HCT116 (cell line): ENCODE results near the gene TRIM9.

Experiments used
- CTCF ChIP-seq, 3 experiments: fragments of 200-600 bp in 1 of 3; sonication (generic) in 1 of 3; IDR thresholded peaks in 2 of 3; conservative IDR thresholded peaks in 1 of 3; 2 replicates each; pipeline ENCODE4 v1.5.1; 2012 to 2017; ENCODE audit warnings: low read depth in 2 of 3, low read length in 2 of 3, antibody characterized with exemption in 1 of 3, borderline replicate concordance in 1 of 3, control low read depth in 1 of 3, mild to moderate bottlenecking in 1 of 3, mixed read lengths in 1 of 3, mixed run types in 1 of 3, moderate library complexity in 1 of 3; ENCODE audit not compliant: insufficient read depth in 1 of 3
- EGR1 ChIP-seq: IDR thresholded peaks from 2 replicates; pipeline ENCODE4 v1.6.1; 2012; ENCODE audit warnings: low read depth
- EZH2phosphoT487 ChIP-seq: fragments of 200-600 bp; IDR thresholded peaks from 2 replicates; pipeline ENCODE4 v1.6.1; 2018; ENCODE audit warnings: antibody characterized with exemption, borderline replicate concordance
- JUND ChIP-seq: IDR thresholded peaks from 2 replicates; pipeline ENCODE4 v1.6.1; 2012
- MAX ChIP-seq: IDR thresholded peaks from 2 replicates; pipeline ENCODE4 v1.6.1; 2012
- POLR2A ChIP-seq: IDR thresholded peaks from 2 replicates; pipeline ENCODE4 v1.7.0; 2011; ENCODE audit warnings: borderline replicate concordance; ENCODE audit not compliant: insufficient read depth, insufficient read length; ENCODE audit errors: extremely low read depth
- REST ChIP-seq: IDR thresholded peaks from 2 replicates; pipeline ENCODE4 v1.6.1; 2012; ENCODE audit warnings: low read depth

DNA sequence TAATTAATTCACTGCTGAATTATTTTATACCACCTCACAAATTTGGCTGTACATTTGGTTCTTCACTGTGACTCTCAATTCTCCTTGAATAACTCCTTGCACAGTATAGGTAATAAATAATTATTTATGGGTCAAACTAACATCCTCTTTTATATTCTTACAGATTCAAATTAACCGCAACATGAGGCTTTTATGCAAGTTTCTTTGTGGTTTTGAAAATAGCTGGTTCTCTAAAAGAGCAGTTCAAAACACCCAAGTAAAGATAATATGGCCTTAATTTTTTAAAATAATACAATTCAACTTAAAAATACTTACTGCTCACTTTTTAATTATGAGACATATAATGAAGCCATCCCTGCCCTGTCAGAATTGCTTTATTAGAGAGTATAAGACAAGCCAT is 12.9 kb upstream of the TRIM9 start:
- no peak for TF ChIP-seq CTCF (IDR thresholded peaks at IDR 0.05 in 2 of 3, conservative IDR thresholded peaks at IDR 0.05 in 1 of 3; ENCODE audit: borderline replicate concordance in 1 of 3, insufficient read depth in 1 of 3, low read depth in 2 of 3, low read length in 2 of 3)
- TF ChIP-seq POLR2A = no peak
- TF ChIP-seq EGR1 = no peak
- no peak for TF ChIP-seq REST
- TF ChIP-seq EZH2phosphoT487 = no peak
- TF ChIP-seq JUND = no peak
- TF ChIP-seq MAX = no peak
